Sigmoid colon (tissue), 7 donors: Measurements from ENCODE around the gene CAMTA1. TPM values are rescaled to one million over a fixed set of nuclear protein-coding genes. Genes with fewer than 3 reads are reported as not detected.
"Not testable (repeated sequence)": the region's sequence is repeated elsewhere in the genome, so short reads cannot be mapped to it uniquely, and the experiment has no call there.

Source experiments
- DNase-seq: peaks from one replicate; pipeline ENCODE4 v3.0.0-alpha.2; 2019
- H3K27ac ChIP-seq, 4 donors: fragments of 200-600 bp; sonication (generic); one replicate each; pipeline ENCODE4 v1.5.1; 2016 to 2019; ENCODE audit warnings: mild to moderate bottlenecking in 1 of 4
- H3K27me3 ChIP-seq, 3 donors: fragments of 200-600 bp; sonication (generic); one replicate each; pipeline ENCODE4 v1.5.1; 2019; ENCODE audit warnings: mild to moderate bottlenecking in 1 of 3
- H3K36me3 ChIP-seq, 4 donors: fragments of 200-600 bp; sonication (generic); one replicate each; pipeline ENCODE4 v1.5.1; 2016 to 2019
- H3K4me1 ChIP-seq, 4 donors: fragments of 200-600 bp; sonication (generic); one replicate each; pipeline ENCODE4 v1.5.1; 2017 to 2019
- H3K4me3 ChIP-seq, 4 donors: fragments of 200-600 bp; sonication (generic); one replicate each; pipeline ENCODE4 v1.5.1; 2017 to 2019; ENCODE audit warnings: mild to moderate bottlenecking in 2 of 4, moderate library complexity in 1 of 4
- H3K9me3 ChIP-seq, 4 donors: fragments of 200-600 bp in 3 of 4; sonication (generic) in 3 of 4; one replicate each; pipeline versions ENCODE4 v1.5.1 to v1.6.1; 2013 to 2019
- CTCF ChIP-seq, 4 experiments: fragments of 450-650 bp in 3 of 4; fragments of 200-600 bp in 1 of 4; IDR thresholded peaks; one replicate each; pipeline ENCODE4 v1.5.1; 2016 to 2019; ENCODE audit warnings: antibody characterized with exemption in 4 of 4, mild to moderate bottlenecking in 3 of 4, moderate library complexity in 2 of 4
- EP300 ChIP-seq, 4 donors: sonication (generic); formaldehyde crosslinking; IDR thresholded peaks; one replicate each; pipeline ENCODE4 v1.6.1; 2017; ENCODE audit warnings: antibody characterized with exemption in 4 of 4
- POLR2A ChIP-seq, 2 donors: fragments of 450-650 bp; IDR thresholded peaks; one replicate each; pipeline ENCODE4 v1.6.1; 2016; ENCODE audit warnings: antibody characterized with exemption in 2 of 2, mild to moderate bottlenecking in 2 of 2, moderate library complexity in 2 of 2
- POLR2AphosphoS5 ChIP-seq, 4 donors: sonication (generic); formaldehyde crosslinking; IDR thresholded peaks; one replicate each; pipeline ENCODE4 v1.6.1; 2017; ENCODE audit warnings: antibody characterized with exemption in 4 of 4
- WGBS, 2 donors: extraction: QIAGEN DNeasy Blood & Tissue Kit; methylation state at CpG; one replicate each; pipeline ENCODE4 v1.1.7; 2013; 5-methylcytosine and 5-hydroxymethylcytosine counted together
- intact Hi-C: fragments of 100-400 bp; cut with DNase I; formaldehyde crosslinking; loops from one replicate; pipeline ENCODE4 v1.15.1; 2023
- polyA plus RNA-seq, 3 donors: library from polyadenylated mRNA; stranded (reverse); fragments of 200-250 nt; gene quantifications; one replicate each; pipeline ENCODE4 v1.2.3, GENCODE V29; 2013
- total RNA-seq, 4 donors: library from RNA; depleted of rRNA; stranded (reverse); fragments of >200 nt; gene quantifications; one replicate each; pipeline ENCODE4 v1.1.0, GENCODE V29; 2016
- donor health status: healthy with polysubstance abuse.
- donor health status: Bipolar disorder and iron deficiency.
- donor health status: healthy.

Gene CAMTA1
- total and polyA plus RNA-seq, 7 donors = 97.9 to 196 (median 177) TPM

GRCh38 chr1:7151978-7152377 lies 366.7 kb downstream of the CAMTA1 start:
- TF ChIP-seq CTCF (IDR thresholded peaks at IDR 0.05) = no peak
- 84 to 87% methylated on average over 7 of the region's 7 CpGs for WGBS, 2 donors
- intact Hi-C loops = no loop called here

GRCh38 chr1:7152655-7153054 lies 367.4 kb downstream of the CAMTA1 start:
- 64 to 68% methylated on average over 10 of the region's 10 CpGs for WGBS, 2 donors
- no peaks in the 10 kb centered on the region for H3K36me3 ChIP-seq
- intact Hi-C loops = no loop called here
- no peaks in the 10 kb centered on the region for H3K9me3 ChIP-seq
- peaks cover 0 to 10% (median 0%) of the 10 kb centered on the region in 3 donors for H3K27me3 ChIP-seq
- H3K4me1 ChIP-seq = peaks cover 0 to 9% (median 4%) of the 10 kb centered on the region in 4 donors
- TF ChIP-seq EP300 (IDR thresholded peaks at IDR 0.05) = no peak
- TF ChIP-seq CTCF (IDR thresholded peaks at IDR 0.05) = no peak
- TF ChIP-seq POLR2A (IDR thresholded peaks at IDR 0.05) = no peak
- no peak for TF ChIP-seq POLR2AphosphoS5 (IDR thresholded peaks at IDR 0.05)
- no peak overlapping the region for H3K4me3 ChIP-seq
- no peak overlapping the region for H3K27ac ChIP-seq
- no peak for DNase-seq

More at GRCh38 chr1:7151978-7152377, 366.7 kb downstream of the CAMTA1 start:
- Histone ChIP-seq H3K4me3 (no peak overlapping the region), H3K27me3 (peaks cover 0 to 10% (median 0%) of the 10 kb centered on the region in 3 donors), H3K4me1 (peaks cover 0 to 9% (median 4%) of the 10 kb centered on the region in 4 donors), H3K36me3 (no peaks in the 10 kb centered on the region), H3K27ac (no peak overlapping the region), H3K9me3 (no peaks in the 10 kb centered on the region)
- DNase-seq = no peak

GRCh38 chr1:7153464-7153863 lies 368.2 kb downstream of the CAMTA1 start:
- 72 to 76% methylated on average over 10 of the region's 10 CpGs for whole genome bisulfite sequencing, 2 donors

GRCh38 chr1:7159116-7159781 lies 374.0 kb downstream of the CAMTA1 start:
- no peak for TF ChIP-seq POLR2AphosphoS5 (IDR thresholded peaks at IDR 0.05)
- TF ChIP-seq EP300 (IDR thresholded peaks at IDR 0.05) = no peak
- no peak for TF ChIP-seq POLR2A (IDR thresholded peaks at IDR 0.05)
- TF ChIP-seq CTCF (IDR thresholded peaks at IDR 0.05) = no peak
- H3K27ac ChIP-seq = no peak overlapping the region
- no peak for DNase-seq
- intact Hi-C loops = no loop called here
- no peaks in the 10 kb centered on the region for H3K27me3 ChIP-seq
- H3K4me1 ChIP-seq = no peaks in the 10 kb centered on the region
- 78 to 79% methylated on average over 6 of the region's 6 CpGs for WGBS, 2 donors
- H3K36me3 ChIP-seq = no peaks in the 10 kb centered on the region
- no peak overlapping the region for H3K4me3 ChIP-seq
- H3K9me3 ChIP-seq = no peaks in the 10 kb centered on the region

More at GRCh38 chr1:7153464-7153863, 368.2 kb downstream of the CAMTA1 start:
- TF ChIP-seq POLR2A (IDR thresholded peaks at IDR 0.05) (no peak), EP300 (IDR thresholded peaks at IDR 0.05) (no peak), POLR2AphosphoS5 (IDR thresholded peaks at IDR 0.05) (no peak), CTCF (IDR thresholded peaks at IDR 0.05) (no peak)
- Histone ChIP-seq H3K4me3 (no peak overlapping the region), H3K27ac (no peak overlapping the region), H3K4me1 (peaks cover 0 to 9% (median 4%) of the 10 kb centered on the region in 4 donors), H3K9me3 (no peaks in the 10 kb centered on the region), H3K27me3 (peaks cover 0 to 9% (median 0%) of the 10 kb centered on the region in 3 donors), H3K36me3 (no peaks in the 10 kb centered on the region)
- no peak for DNase-seq
- intact Hi-C loops = no loop called here

GRCh38 chr1:7168554-7168953 lies 383.3 kb downstream of the CAMTA1 start:
- H3K9me3 ChIP-seq, H3K4me3 ChIP-seq, H3K27ac ChIP-seq, intact Hi-C loops, DNase-seq, H3K36me3 ChIP-seq, H3K4me1 ChIP-seq: not testable (repeated sequence)
- peaks cover 0 to 12% (median 0%) of the 10 kb centered on the region in 3 donors for H3K27me3 ChIP-seq
- 82 to 89% methylated on average over 2 of the region's 2 CpGs for WGBS, 2 donors
